Fibroblast of skin of left quadriceps (primary cell): ENCODE measurements around the gene PDRG1.
"Not testable (repeated sequence)": the region's sequence is repeated elsewhere in the genome, so short reads cannot be mapped to it uniquely, and the experiment has no call there.

ENCODE experiments used
- DNase-seq, 2 experiments: peaks; one replicate each; pipeline ENCODE4 v3.0.0-alpha.2; 2013; ENCODE audit warnings: low read depth in 2 of 2

The PDRG1 gene

DNA sequence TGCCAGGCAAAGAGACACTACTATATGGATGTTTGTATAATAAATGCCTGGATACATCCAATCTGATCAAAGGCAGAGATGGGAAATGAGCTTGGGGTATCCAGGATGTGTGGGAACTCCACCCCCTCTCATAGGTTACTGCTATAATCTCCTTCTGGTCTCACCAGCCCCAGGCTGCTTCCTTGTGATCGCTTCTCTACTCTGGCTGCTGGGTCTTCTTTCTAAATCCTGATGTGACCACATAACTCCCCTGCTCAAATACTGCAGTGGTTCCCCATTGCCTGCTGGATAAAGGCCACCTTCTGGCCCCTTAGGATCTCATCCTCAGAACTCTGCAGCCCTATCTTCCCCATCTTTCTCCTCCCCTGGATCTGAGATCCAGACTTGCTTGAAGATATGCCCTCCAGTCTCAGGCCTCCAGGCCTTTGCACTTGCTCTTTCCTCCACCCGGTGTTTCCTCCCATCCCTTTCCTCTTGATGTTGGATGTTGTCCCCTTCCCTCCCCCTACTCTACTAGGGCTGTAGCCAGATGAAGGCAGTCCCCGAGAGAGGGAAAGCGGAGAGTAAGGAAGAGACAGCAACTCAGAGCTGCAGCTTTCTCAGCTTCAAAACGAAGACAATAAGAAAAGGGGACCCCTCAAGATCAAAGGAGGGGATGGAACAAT, 15.3 kb upstream of the PDRG1 start:
- DNase-seq = no peak

DNA sequence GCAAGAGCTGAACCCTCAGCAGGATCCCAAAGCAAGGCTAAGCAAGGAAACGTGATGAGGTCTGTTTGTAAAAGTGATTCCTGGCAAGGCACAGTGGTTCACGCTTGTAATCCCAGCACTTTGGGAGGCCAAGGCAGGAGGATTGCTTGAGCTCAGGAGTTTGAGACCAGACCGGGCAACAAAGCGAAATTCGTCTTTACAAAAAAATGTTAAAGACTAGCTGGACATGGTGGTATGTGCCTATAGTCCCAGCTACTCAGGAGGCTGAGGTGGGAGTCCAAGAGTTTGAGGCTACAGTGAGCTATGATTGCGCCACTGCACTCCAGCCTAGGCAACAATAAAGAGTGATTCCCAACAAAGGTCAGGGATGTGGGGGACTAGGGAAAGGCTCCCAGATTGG, 12.0 kb upstream of the PDRG1 start:
- DNase-seq = no peak

DNA sequence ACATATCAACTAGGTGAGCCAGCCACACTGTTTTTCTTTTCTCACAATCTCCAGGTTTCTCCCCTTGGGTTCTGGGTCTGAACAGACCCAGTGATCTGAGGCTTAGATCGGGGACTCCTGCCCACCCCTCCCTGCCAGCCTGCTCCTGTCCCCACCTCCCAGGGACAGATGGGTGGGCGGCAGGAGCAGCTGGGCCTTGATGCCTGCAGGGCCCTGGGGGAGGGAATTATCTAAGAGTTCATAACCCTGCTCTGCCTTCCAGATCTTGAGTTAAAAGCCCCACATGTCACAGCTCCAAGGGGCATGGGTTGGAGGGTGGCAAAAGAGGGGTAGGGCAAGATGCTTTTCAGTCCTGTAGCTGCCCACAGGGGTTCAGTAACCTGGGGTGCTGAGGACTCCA, 10.9 kb upstream of the PDRG1 start:
- no peak for DNase-seq

DNA sequence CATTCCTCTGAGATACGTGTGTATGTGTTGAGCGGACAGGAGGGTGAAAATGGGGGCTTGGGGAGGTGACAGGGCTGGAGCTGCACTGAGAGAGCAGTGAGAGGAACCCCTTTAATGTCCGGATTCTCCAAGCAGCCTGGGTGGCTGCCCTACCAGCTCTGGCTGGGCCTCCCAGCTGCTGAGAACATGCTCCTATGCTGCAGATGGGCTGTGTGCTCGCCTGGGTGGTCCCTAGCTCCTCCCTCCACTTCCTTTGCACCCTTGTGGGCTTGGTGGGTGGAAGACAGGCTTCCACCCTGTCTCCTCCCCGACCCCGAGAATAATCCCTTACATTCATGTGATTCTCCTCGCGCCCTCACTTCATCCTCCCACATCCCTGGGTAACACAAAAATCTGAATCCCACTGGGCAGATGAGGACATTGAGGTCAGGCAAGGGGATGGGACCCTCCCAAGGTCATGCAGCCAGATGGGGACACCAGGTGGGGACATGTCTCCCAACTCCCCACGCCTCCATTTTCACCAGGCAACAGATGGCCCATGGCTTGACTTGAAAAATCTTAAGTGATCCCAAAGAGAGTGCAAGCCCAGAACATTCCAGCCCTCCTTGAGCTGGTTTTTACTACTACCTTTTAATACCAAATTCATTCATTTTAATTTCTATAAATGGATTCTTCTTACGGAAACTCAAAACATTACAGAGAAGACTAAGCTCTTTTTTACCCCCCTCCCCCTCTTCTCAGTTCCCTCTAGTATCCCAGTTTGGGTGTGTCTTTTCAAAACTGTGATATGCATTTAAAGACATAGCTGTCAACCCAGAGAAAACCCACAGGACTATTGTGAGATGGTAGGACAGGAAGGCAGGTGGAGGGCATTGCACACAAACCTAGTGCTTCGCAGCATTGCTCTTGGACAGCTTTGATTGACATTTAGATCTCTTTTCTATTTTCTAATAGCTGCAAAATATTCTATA, 5.0 kb upstream of the PDRG1 start:
- DNase-seq = no peak

DNA sequence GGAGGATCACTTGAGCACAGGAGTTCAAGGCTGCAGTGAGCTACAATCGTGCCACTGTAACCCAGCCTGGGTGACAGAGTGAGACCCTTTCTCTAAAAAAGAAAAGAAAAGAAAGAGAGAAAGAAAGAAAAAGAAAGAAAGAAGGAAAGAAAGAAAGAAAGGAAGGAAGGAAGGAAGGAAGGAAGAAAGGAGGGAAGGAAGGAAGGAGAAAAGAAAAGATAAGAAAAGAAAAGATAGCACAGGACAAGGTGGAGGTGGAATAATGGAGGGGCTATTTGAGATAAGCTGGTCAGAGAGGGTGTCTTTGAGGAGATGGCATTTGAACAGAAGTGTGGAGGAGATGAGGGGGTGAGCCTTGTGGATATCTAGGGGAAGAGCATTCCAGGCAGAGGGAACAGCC, 2.7 kb upstream of the PDRG1 start:
- no peak for DNase-seq

DNA sequence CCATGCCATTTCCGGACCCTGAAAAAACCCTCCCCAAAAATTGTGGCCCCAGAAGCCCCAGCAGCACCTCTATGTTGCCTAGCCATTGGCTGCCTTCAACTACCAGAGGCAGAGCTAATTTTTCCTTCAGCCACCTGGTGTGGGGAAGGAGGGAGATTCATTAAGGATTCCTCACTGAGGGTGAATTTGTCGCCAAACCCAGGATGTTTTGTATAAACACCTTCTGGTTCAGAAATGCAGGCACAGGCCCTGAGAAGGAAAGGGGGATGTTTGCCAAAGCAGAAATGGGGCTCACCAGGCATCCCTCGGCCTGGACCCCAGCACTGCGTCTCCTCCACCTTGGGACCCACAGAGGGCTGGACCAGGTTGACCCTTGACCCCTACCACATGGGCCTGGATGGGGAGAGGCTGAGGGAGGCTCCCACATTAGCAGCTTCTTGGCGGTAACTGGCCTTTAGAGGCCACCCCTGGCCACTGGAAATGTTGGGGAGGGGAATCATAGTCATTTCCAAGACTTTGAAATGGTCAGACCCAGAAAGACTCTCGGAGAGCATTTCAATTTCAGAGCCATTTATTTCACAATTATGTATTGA, 1.8 kb upstream of the PDRG1 start:
- no peak for DNase-seq

DNA sequence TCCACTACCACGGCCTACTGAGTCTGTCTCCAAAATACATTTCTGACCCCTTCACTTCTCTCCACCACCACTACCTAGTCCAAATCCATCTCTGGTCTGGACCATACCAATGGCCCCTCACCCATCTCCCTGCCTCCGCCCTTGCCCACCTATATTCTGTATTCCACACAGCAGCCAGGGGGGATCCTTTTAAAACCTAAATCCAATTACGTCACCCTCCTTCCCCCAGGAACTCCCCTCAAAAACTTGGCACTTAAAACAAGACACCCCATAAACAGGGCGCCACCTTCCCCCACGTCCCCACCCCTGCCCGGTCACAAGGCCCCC, 680 bp downstream of the PDRG1 start:
- DNase-seq = no peak

DNA sequence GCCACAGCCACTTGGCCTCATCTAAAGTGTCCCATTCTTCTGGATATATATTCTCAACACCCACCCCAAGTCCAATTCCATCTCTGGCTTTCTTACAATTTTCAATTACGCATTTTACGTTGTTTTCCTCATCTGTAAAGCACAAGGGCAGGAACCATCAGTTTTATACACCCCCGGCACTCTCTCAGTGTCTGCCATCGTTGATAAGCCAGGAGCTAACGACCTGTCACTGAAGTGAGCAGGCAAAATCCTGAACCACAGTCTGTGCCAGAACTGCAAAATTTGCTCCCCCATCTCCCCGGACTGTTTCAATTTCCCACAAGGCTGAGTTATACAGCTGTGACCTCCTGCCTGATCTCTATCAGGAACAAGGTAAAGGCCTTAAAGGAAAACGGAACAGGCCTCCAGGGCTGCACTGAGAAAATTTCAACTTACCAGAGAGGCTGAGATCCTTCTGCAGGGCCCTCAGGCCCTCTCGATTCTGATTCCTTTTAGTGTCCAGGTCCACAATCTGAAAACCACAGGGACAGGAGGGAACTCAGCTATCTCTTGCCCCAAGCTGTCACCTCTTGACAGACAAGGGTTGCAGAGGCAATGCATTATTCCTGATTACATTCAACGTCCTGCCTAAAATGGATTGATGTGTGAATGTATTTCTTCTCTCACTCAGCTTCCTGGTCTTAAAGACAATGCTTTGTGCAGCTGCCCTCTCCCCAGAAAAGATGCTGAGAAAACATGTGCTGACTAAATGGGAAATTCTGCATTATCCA, 1.8 kb downstream of the PDRG1 start:
- DNase-seq = no peak

DNA sequence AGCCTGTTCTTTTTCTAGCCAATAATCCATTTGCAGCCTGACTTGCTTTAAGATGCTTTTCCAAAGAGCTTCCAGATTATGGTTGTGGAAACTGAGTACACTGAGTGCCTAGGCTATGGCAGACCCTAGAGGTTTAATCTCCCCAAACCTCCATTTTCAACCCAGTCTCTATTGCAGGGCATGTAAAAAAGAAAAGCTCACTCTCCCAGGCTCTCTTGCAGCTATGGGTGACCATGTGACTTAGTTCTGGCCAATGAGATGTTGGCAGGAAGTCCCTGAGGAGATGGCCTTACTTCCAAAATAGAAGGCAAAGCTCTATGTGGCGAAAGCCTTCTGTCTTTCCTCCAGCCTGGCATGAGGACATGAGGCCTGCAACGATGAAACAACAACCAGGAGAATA, 3.8 kb downstream of the PDRG1 start:
- no peak for DNase-seq

DNA sequence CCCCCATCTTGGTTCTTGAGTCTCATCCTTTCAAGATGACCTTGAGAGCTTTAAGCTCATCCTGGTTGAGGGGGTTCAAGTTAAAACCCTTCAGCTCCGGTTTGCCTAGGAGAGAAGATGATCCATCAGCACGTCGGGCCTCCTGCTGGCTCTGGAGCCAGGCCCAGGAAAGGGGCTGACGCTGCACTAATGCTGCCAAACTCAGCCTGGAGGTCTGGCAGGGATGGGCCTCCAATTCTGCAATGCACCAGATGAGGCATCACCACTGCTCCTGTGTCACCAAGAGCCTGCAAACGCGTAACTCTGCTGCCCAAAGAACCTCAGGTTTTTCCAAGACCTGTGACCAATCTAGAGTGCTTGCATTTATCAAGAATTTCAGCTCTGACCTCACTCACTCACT, 6.1 kb downstream of the PDRG1 start:
- no peak for DNase-seq

DNA sequence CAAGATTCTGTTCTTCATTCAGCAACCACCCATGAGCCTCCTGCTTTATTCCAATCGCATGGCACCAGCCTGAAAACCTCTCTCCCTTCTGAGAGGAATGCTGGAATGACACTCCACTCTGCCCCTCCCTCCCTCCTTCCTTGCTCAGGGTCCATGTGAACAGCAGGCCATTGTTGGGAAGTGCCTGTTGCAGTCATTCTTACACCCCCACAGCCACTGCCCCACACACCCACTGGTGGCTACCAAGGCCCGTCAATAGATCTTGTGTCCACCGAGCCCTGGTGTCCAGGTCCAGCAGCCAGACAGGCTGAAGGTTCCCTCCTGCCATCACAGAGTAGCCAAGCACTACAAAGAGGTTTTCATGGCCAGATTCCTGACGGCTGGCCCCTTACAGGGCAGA, 6.5 kb downstream of the PDRG1 start:
- no peak for DNase-seq

DNA sequence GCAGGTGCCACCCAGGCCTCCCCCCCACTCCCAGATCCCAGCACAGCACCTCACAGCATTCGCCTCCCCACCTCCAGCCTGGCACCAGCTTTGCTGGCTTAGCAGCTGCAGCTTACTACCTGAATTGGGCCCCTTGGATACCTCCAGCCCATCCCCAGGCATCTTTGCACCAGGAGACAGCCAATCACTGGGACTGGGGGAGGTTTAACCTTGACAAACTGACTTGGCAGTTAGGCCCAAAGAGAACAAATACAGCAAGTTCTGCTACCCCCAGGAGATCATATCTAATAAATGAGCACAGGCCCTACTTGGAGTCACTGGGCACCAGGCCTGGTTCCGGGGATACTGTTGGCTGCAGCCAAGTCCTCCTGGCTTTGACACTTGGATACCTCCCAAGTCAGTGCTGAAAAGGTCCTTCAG, 8.8 kb downstream of the PDRG1 start:
- DNase-seq = no peak

DNA sequence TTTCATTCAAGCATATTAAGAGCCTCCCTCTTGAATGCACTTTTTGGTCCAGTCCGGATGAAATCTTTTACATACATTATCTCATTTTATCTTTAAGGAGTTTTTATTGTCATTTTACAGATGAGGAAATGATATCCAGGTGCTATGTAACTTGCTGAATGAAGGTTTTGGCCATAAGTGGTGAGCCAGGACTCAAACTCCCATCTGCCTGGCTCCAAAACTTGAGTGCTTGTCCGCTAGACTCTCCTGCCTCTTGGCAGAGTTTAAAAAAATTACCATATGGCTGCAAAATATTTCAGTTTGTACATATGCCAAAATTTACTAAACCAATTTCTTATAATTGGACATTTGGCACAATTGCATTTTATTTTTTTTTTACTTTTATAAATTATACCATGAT, 12.2 kb downstream of the PDRG1 start:
- no peak for DNase-seq

DNA sequence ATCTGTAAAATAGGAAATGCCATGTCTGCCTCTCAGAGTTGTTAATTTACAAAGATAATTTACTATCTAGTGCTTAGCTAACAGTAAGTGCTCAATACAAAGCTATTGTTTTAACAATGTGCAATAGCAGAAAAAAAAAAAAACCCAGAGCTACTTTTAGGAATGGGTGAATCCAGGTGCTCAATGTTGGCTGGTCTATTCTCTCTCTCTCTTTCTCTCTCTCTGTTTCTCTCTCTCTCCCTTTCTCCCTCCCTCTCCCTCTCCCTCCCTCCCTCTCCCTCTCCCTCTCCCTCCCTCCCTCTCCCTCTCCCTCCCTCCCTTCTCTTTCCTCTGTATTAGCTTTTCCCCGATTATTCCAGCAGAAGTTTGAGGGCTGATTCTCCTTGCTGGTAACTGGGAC, 14.0 kb downstream of the PDRG1 start:
- no peak for DNase-seq

DNA sequence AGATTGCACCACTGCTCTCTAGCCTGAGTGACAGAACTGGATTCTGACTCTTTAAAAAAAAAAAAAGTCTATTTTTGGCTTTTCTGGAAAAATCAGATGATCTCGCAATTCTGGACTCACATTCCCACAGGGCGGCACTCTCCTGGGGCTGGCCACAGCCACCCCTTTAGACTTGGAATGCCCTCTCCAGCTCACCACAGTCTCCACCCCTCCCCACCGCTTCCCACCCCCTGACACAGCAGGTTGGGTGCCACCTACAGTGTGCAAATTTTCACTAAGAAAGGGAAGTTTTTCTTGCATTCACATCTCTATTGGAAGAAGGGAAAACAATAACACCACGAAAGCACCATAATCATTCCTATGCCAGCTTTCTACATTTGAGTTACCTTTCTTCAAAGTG, 15.4 kb downstream of the PDRG1 start:
- DNase-seq = no peak

DNA sequence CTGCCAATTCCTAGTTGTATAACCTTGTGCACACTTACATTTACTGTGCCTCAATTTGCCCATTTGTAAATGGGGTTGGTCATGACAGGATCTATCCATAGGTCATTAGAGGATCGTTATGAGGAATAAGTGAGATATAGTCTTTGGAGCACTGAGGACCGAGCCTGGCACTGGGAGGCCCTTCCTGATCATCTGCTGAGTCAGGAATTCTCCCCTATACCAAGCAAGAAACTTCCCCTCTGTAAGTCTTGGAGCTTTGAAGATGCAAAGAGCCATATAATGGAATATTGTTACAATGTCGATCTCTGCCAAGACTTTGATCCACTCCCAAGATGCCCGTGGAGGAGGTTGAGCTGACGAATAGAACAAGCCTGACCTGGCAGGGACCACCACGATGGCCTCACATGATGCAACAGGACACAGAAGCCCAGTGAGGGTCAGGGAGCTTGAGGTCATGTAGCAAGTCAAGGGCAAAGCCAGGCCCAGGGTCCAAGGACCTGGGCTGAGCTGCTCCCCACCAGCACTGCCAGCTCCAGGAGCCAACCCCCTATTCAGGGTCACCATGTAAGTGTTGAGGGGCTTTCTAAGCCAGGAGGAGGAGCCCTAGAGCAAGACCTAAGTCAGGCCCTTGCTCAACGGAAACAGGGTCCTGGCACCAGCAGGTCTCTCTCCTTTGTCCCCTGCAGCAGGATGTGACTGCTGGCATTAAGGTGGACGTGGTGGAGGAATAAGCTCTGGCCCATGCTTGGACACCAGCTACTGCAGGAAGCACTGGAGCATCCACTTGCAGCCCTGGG, 16.7 kb downstream of the PDRG1 start:
- no peak for DNase-seq

DNA sequence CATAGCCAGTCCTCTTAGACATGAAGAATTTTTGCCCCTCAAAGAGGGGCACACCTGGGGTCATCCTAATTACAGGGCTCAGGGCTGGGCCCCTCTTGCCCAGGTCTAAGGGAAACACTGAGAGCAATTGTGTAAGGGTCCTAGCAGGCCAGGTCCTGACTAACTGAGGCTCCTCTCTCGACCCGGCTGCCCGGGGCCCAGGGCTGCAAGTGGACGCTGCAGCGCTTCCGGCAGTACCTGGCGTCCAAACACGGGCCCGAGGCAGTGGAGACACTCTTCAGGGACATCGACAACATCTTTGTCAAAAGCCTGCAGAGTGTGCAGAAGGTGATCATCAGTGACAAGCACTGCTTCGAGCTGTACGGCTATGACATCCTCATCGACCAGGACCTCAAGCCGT, 17.4 kb downstream of the PDRG1 start:
- DNase-seq = no peak

DNA sequence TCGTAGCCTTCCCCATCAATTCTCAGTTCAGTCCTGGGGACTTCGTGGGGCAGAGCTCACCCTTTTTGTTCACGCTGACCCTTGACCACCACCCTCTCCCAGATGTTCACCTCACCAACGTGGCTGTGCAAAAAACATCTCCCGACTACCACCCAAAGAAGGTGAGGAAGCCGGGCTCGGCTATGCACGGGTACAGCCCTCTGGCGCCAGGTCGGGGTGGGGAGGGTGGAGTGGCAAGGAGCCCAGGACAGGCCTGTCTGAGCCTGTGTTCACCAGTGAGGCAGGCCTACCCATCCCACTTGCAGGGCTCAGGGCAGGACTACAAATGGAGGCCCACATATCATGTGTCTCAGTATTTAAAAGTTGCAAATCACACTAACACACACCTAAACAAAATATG, 18.1 kb downstream of the PDRG1 start:
- DNase-seq = no peak

DNA sequence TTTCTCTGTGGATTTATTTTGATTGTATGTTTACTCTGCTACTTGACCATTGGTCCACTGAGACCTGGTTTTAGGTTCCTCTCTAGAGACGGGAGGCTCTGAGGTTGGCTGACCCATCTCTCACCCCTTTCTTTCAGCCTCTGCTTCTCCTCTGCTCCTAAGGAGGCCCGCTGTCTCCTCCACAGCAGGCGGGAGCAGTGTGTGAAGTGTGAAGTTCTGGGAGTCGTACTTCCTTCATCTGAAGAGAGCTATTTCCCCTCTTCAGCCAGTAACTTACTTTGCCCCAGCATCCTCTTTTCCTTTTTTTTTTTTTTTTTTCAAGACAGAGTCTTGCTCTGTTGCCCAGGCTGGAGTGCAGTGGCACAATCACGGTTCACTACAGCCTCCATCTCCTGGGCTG, 21.1 kb downstream of the PDRG1 start:
- DNase-seq = no peak

DNA sequence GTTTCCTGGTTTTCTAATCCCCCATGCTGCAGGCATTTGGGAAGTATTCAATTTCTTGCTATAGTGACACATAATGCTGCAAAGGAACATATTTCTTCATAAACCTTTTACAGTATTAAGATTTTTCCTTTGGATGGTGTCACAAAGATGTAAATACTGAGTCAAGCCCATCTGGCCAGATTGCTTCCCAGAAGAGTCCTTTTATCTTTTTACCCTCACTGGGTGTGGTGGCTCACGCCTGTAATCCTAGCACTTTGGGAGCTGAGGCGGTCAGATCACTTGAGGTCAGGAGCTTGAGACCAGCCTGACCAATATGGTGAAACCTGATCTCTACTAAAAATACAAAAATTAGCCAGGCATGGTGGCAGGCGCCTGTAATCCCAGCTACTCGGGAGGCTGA, 22.2 kb downstream of the PDRG1 start:
- DNase-seq = not testable (repeated sequence)

DNA sequence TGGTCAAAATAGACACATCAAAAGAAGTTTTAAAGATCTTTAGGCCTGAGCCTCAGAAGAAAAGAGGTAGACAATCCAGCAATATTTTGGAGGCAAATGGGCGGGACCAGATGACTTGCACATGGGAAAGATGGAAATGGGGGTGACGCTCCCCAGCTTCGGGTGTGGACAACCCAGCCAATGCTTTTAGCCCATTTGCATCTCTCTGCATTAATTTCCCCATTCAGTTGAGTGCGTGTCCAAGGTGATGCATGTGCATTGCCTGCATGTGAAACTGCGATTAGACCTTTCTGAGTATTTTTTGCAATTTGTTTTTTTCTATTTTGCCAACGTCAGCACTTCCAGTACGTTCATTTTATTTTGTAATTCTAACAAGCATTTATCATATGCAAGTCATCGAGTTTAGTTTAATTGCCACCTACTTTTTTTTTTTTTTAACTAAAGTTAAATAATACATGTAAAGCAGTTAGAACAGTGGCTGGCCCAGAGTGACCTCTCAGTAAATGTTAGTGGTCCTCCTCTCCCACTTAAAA, 24.2 kb downstream of the PDRG1 start:
- DNase-seq = no peak
